ENCODE results near the gene B3GALT4. TPM values are rescaled to one million over a fixed set of nuclear protein-coding genes. Genes with fewer than 3 reads are reported as not detected.

B3GALT4 gene
- total and polyA plus RNA-seq, 2 of the 13 experiments (the other 11 are each of a cell fraction or from before 2014, with no cell fraction given), result 0.04 to 0.27 TPM

- TF ChIP-seq, protein P1, sequence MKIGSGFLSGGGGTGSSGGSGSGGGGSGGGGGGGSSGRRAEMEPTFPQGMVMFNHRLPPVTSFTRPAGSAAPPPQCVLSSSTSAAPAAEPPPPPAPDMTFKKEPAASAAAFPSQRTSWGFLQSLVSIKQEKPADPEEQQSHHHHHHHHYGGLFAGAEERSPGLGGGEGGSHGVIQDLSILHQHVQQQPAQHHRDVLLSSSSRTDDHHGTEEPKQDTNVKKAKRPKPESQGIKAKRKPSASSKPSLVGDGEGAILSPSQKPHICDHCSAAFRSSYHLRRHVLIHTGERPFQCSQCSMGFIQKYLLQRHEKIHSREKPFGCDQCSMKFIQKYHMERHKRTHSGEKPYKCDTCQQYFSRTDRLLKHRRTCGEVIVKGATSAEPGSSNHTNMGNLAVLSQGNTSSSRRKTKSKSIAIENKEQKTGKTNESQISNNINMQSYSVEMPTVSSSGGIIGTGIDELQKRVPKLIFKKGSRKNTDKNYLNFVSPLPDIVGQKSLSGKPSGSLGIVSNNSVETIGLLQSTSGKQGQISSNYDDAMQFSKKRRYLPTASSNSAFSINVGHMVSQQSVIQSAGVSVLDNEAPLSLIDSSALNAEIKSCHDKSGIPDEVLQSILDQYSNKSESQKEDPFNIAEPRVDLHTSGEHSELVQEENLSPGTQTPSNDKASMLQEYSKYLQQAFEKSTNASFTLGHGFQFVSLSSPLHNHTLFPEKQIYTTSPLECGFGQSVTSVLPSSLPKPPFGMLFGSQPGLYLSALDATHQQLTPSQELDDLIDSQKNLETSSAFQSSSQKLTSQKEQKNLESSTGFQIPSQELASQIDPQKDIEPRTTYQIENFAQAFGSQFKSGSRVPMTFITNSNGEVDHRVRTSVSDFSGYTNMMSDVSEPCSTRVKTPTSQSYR (CRISPR knock-in tag; IDR thresholded peaks at IDR 0.05; ENCODE audit: borderline replicate concordance), result no peak
- peak; percentile 67 to 77 for TF ChIP-seq NR2F1 (CRISPR knock-in tag; IDR thresholded peaks at IDR 0.05)
- TF ChIP-seq LCORL (IDR thresholded peaks at IDR 0.05), result no peak
- no peak for TF ChIP-seq LCORL (CRISPR knock-in tag; IDR thresholded peaks at IDR 0.05)
- no peak for TF ChIP-seq GFI1 (CRISPR knock-in tag; IDR thresholded peaks at IDR 0.05; ENCODE audit: borderline replicate concordance)
- TF ChIP-seq IRF2 (CRISPR knock-in tag; IDR thresholded peaks at IDR 0.05), result no peak
- TF ChIP-seq, protein P2, sequence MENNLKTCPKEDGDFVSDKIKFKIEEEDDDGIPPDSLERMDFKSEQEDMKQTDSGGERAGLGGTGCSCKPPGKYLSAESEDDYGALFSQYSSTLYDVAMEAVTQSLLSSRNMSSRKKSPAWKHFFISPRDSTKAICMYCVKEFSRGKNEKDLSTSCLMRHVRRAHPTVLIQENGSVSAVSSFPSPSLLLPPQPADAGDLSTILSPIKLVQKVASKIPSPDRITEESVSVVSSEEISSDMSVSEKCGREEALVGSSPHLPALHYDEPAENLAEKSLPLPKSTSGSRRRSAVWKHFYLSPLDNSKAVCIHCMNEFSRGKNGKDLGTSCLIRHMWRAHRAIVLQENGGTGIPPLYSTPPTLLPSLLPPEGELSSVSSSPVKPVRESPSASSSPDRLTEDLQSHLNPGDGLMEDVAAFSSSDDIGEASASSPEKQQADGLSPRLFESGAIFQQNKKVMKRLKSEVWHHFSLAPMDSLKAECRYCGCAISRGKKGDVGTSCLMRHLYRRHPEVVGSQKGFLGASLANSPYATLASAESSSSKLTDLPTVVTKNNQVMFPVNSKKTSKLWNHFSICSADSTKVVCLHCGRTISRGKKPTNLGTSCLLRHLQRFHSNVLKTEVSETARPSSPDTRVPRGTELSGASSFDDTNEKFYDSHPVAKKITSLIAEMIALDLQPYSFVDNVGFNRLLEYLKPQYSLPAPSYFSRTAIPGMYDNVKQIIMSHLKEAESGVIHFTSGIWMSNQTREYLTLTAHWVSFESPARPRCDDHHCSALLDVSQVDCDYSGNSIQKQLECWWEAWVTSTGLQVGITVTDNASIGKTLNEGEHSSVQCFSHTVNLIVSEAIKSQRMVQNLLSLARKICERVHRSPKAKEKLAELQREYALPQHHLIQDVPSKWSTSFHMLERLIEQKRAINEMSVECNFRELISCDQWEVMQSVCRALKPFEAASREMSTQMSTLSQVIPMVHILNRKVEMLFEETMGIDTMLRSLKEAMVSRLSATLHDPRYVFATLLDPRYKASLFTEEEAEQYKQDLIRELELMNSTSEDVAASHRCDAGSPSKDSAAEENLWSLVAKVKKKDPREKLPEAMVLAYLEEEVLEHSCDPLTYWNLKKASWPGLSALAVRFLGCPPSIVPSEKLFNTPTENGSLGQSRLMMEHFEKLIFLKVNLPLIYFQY (CRISPR knock-in tag; IDR thresholded peaks at IDR 0.05; ENCODE audit: borderline replicate concordance), result no peak
- TF ChIP-seq RXRB (CRISPR knock-in tag; IDR thresholded peaks at IDR 0.05; ENCODE audit: borderline replicate concordance), result peak; percentile 44; the same call in 1 of the 2 replicates
- no peak for TF ChIP-seq REXO4 (CRISPR knock-in tag; IDR thresholded peaks at IDR 0.05; ENCODE audit: borderline replicate concordance)
- TF ChIP-seq CREB1 (IDR thresholded peaks at IDR 0.05), result no peak
- TF ChIP-seq CREB1 (CRISPR knock-in tag; IDR thresholded peaks at IDR 0.05), result 0 out of 2 replicates have a peak, but pooled peaks have one; percentile 26
- no peak for TF ChIP-seq TFDP2 (CRISPR knock-in tag; IDR thresholded peaks at IDR 0.05)
- no peak for TF ChIP-seq MBNL3 (CRISPR knock-in tag; conservative IDR thresholded peaks at IDR 0.05)
- TF ChIP-seq ZSCAN12 (CRISPR knock-in tag; IDR thresholded peaks at IDR 0.05), result no peak
- no peak for TF ChIP-seq HDAC2 (CRISPR knock-in tag; IDR thresholded peaks at IDR 0.05)
- peak; percentile 71; the same call in 1 of the 2 replicates for TF ChIP-seq NR2F2 (IDR thresholded peaks at IDR 0.05; ENCODE audit: borderline replicate concordance, low read depth)
- no peak for TF ChIP-seq GPN1 (CRISPR knock-in tag; IDR thresholded peaks at IDR 0.05; ENCODE audit: borderline replicate concordance)
- no peak for TF ChIP-seq FOSL1 (CRISPR knock-in tag; IDR thresholded peaks at IDR 0.05; ENCODE audit: borderline replicate concordance)
- TF ChIP-seq ZNF451 (CRISPR knock-in tag; IDR thresholded peaks at IDR 0.05), result no peak
- no peak for TF ChIP-seq TMF1 (CRISPR knock-in tag; IDR thresholded peaks at IDR 0.05; ENCODE audit: low read depth)
- TF ChIP-seq NFYB (CRISPR knock-in tag; IDR thresholded peaks at IDR 0.05), result no peak
- TF ChIP-seq TARDBP (CRISPR knock-in tag; IDR thresholded peaks at IDR 0.05), result peak; percentile 49; the same call in 1 of the 2 replicates
- no peak for TF ChIP-seq IKZF1 (IDR thresholded peaks at IDR 0.05)
- TF ChIP-seq ZNF776 (CRISPR knock-in tag; IDR thresholded peaks at IDR 0.05), result no peak
- TF ChIP-seq ZEB1 (IDR thresholded peaks at IDR 0.05; ENCODE audit: insufficient replicate concordance, low read depth), result no peak
- no peak for TF ChIP-seq SNAPC2 (CRISPR knock-in tag; IDR thresholded peaks at IDR 0.05)
Measured at GRCh38 chr6:33314515-33314942, 37.6 kb downstream of the B3GALT4 start (continued).
